Measurements from ENCODE around the gene MTA3. TPM values are rescaled to one million over a fixed set of nuclear protein-coding genes. Genes with fewer than 3 reads are reported as not detected.
"Not testable (repeated sequence)": the region's sequence is repeated elsewhere in the genome, so short reads cannot be mapped to it uniquely, and the experiment has no call there.

The MTA3 gene
- polyA plus RNA-seq, 1 donor from 2014 or later: 11.2 TPM

DNA sequence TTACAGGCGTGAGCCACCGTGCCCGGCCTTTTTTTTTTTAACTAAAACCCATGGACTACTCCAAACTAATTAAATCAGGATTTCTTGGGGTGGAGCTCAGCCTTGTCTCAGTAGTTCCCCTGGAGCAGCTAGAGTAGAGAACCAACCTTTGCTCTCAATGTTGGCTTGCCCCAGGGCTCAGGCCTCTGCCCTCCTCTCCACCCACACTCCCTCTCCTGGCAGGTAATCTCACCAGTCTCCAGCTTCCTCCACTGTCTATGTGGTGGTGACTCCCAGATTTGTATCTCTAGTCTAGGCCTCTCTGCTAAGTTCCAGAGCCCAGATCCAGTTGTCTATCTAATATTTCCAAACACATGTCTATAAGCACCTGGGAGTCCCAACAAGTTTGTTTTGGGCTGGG, 9.6 kb upstream of the MTA3 start:
- H3K4me3 ChIP-seq (ENCODE audit: low read length): no peak overlapping the region
- no peak for TF ChIP-seq POLR2AphosphoS5 (IDR thresholded peaks at IDR 0.05)
- no peak for TF ChIP-seq REST (IDR thresholded peaks at IDR 0.05; ENCODE audit: borderline replicate concordance)
- no peak for TF ChIP-seq EZH2 (IDR thresholded peaks at IDR 0.05; ENCODE audit: borderline replicate concordance, insufficient read depth, low read length, poor library complexity, severe bottlenecking)
- TF ChIP-seq CTCF (IDR thresholded peaks at IDR 0.05; ENCODE audit: poor library complexity, severe bottlenecking): no peak
- TF ChIP-seq MXI1 (conservative IDR thresholded peaks at IDR 0.05; ENCODE audit: poor library complexity, severe bottlenecking): no peak
- TF ChIP-seq SMC3 (conservative IDR thresholded peaks at IDR 0.05; ENCODE audit: poor library complexity): no peak
- TF ChIP-seq EP300 (conservative IDR thresholded peaks at IDR 0.05; ENCODE audit: poor library complexity, severe bottlenecking): no peak
- no peak for TF ChIP-seq TAF1 (IDR thresholded peaks at IDR 0.05; ENCODE audit: low read depth)
- no peak for TF ChIP-seq RAD21 (conservative IDR thresholded peaks at IDR 0.05)
- H3K9me3 ChIP-seq (ENCODE audit: low read length): no peaks in the 10 kb centered on the region
- H3K9ac ChIP-seq (ENCODE audit: low read length): no peak overlapping the region
- H3K27me3 ChIP-seq (ENCODE audit: insufficient read depth, low read depth, low read length): no peaks in the 10 kb centered on the region
- H4K20me1 ChIP-seq (ENCODE audit: insufficient read depth): no peaks in the 10 kb centered on the region
- no peaks in the 10 kb centered on the region for H3K9me2 ChIP-seq (ENCODE audit: insufficient read depth, low read length)
- no peaks in the 10 kb centered on the region for H3F3A ChIP-seq (ENCODE audit: insufficient read depth, low read length, poor library complexity, severe bottlenecking)
- H3K27ac ChIP-seq (ENCODE audit: low read length): no peak overlapping the region
- H3K4me2 ChIP-seq (ENCODE audit: low read length): no peak overlapping the region
- no peak overlapping the region for H2AFZ ChIP-seq (ENCODE audit: low read depth, low read length)
- H3K79me2 ChIP-seq (replicated peaks; ENCODE audit: insufficient read depth, low read length): no peaks in the 10 kb centered on the region
- H3K36me3 ChIP-seq (ENCODE audit: insufficient read depth, low read length): no peaks in the 10 kb centered on the region

DNA sequence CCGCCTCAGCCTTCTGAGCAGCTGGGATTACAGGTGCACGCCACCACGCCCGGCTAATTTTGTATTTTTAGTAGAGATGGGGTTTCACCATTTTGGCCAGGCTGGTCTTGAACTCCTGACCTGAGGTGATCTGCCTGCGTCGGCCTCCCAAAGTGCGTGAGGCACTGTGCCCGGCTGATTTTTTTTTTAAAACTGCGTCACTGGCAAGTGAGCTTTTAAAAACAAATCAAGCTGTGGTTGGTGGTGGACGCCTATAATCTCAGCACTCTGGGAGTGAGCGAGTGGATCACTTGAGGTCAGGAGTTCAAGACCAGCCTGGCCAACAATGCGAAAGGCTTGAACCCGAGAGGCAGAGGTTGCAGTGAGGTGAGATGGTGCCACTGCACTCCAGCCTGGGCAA, 8.3 kb upstream of the MTA3 start:
- H2AFZ ChIP-seq (ENCODE audit: low read depth, low read length); H3K27me3 ChIP-seq (ENCODE audit: insufficient read depth, low read depth, low read length); H3F3A ChIP-seq (ENCODE audit: insufficient read depth, low read length, poor library complexity, severe bottlenecking); H3K79me2 ChIP-seq (replicated peaks; ENCODE audit: insufficient read depth, low read length); H3K9ac ChIP-seq (ENCODE audit: low read length); H3K9me3 ChIP-seq (ENCODE audit: low read length); H3K27ac ChIP-seq (ENCODE audit: low read length); H4K20me1 ChIP-seq (ENCODE audit: insufficient read depth); H3K9me2 ChIP-seq (ENCODE audit: insufficient read depth, low read length); H3K4me2 ChIP-seq (ENCODE audit: low read length); H3K36me3 ChIP-seq (ENCODE audit: insufficient read depth, low read length); H3K4me3 ChIP-seq (ENCODE audit: low read length): not testable (repeated sequence)

DNA sequence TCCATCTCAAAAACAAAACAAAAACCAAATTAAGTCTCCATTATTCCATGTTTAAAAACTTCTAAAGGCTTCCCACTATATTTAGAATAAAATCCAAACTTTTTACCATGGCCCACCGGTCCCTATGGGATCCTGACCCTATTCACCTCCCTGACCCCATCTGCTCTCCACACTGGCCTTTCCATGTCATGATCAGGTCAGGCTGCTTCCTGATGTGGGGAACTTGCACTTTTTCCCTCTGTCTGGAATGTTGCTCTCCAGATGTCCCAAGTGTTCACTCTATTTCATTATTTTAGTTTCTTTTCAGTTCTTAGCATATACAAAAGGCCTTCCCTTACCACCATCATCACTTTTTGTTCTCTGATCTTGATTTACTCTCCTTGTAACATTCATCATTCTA, 7.5 kb upstream of the MTA3 start:
- H3K9ac ChIP-seq (ENCODE audit: low read length): no peak overlapping the region
- H3F3A ChIP-seq (ENCODE audit: insufficient read depth, low read length, poor library complexity, severe bottlenecking): no peaks in the 10 kb centered on the region
- H3K9me2 ChIP-seq (ENCODE audit: insufficient read depth, low read length): no peaks in the 10 kb centered on the region
- H3K27me3 ChIP-seq (ENCODE audit: insufficient read depth, low read depth, low read length): no peaks in the 10 kb centered on the region
- no peaks in the 10 kb centered on the region for H3K79me2 ChIP-seq (replicated peaks; ENCODE audit: insufficient read depth, low read length)
- no peaks in the 10 kb centered on the region for H3K36me3 ChIP-seq (ENCODE audit: insufficient read depth, low read length)
- H3K9me3 ChIP-seq (ENCODE audit: low read length): no peaks in the 10 kb centered on the region
- H3K27ac ChIP-seq (ENCODE audit: low read length): no peak overlapping the region
- no peak overlapping the region for H2AFZ ChIP-seq (ENCODE audit: low read depth, low read length)
- no peaks in the 10 kb centered on the region for H4K20me1 ChIP-seq (ENCODE audit: insufficient read depth)
- no peak overlapping the region for H3K4me3 ChIP-seq (ENCODE audit: low read length)
- no peak overlapping the region for H3K4me2 ChIP-seq (ENCODE audit: low read length)
- TF ChIP-seq TAF1 (IDR thresholded peaks at IDR 0.05; ENCODE audit: low read depth) (no peak), EZH2 (IDR thresholded peaks at IDR 0.05; ENCODE audit: borderline replicate concordance, insufficient read depth, low read length, poor library complexity, severe bottlenecking) (no peak), REST (IDR thresholded peaks at IDR 0.05; ENCODE audit: borderline replicate concordance) (no peak), EP300 (conservative IDR thresholded peaks at IDR 0.05; ENCODE audit: poor library complexity, severe bottlenecking) (no peak), MXI1 (conservative IDR thresholded peaks at IDR 0.05; ENCODE audit: poor library complexity, severe bottlenecking) (no peak), SMC3 (conservative IDR thresholded peaks at IDR 0.05; ENCODE audit: poor library complexity) (no peak), RAD21 (conservative IDR thresholded peaks at IDR 0.05) (no peak), POLR2AphosphoS5 (IDR thresholded peaks at IDR 0.05) (no peak), CTCF (IDR thresholded peaks at IDR 0.05; ENCODE audit: poor library complexity, severe bottlenecking) (no peak)

Data from neural cell (in vitro differentiated cells).